Activated CD8-positive, alpha-beta memory T cell treated with anti-CD3 and anti-CD28 coated beads for 36 hours (primary cell): ENCODE data around the gene NFAM1. TPM values are rescaled to one million over a fixed set of nuclear protein-coding genes. Genes with fewer than 3 reads are reported as not detected.

Source experiments
- CTCF ChIA-PET: fragments of 350-600 bp; sonication (Branson Sonifier 250); formaldehyde crosslinking; loops from one replicate; lab custom pipeline; 2021; ENCODE audit warnings: antibody characterized with exemption; lab: Charles Lee
- POLR2A ChIA-PET: fragments of 350-600 bp; sonication (Branson Sonifier 250); formaldehyde crosslinking; loops from one replicate; lab custom pipeline; 2021; ENCODE audit warnings: antibody characterized with exemption; lab: Charles Lee
- total RNA-seq, 2 experiments: library from RNA; stranded (reverse); gene quantifications; one replicate each; pipeline ENCODE4 v1.2.3, GENCODE V29; 2021

Gene NFAM1
- total RNA-seq, 2 experiments from 2014 or later, result 0.10 to 0.13 TPM

GRCh38 chr22:42353883-42354727, 78.1 kb downstream of the NFAM1 start:
- POLR2A ChIA-PET, result no interaction called here
- CTCF ChIA-PET, result no interaction called here

DNA sequence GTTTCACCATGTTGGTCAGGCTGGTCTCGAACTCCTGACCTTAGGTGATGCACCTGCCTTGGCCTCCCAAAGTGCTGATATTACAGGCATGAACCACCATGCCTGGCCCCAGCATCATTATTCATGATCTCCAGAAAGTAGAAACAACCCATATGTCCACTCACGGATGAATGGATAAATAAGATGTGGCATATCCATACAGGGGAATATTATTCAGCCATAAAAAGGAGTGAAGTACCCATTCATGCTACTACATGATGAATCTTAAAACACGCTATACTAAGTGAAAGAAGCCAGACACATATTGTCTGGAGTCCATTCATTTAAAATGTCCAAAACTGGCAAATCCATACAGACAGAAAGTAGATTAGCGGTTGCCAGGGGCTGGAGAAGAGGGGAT, 81.8 kb downstream of the NFAM1 start:
- CTCF ChIA-PET, result no interaction called here
- POLR2A ChIA-PET, result no interaction called here

DNA sequence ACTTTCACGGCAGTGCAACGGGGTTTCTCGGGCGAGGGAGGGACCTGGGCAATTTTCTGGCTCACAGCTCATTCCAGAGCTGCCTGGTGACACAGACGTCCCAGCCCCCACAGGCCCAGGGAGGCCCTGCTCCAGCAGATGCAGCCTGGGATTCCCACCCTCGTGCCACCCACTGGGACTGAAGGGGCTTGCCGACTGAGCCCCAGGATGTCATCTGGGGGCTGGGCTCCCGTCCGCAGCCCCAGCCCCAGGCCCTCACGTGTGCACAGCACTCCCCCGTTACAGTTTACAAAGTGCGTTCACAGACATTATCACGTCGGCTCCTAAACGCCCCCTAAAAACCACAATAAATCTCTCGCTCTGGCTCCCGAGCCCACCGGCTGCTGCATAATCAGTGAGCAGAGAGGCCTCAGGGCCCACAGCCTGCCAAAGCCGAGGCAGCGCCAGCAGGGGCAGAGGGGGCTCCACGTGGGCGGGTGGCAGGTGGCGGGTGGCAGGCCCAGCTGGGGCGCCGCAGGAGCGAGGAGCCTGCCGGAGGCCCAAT, 84.8 kb downstream of the NFAM1 start:
- POLR2A ChIA-PET, result interaction anchor here (0.6 kb wide), 1 partner anchor 384 kb away, joined by 4 read pairs; no protein-coding TSS in a partner anchor
- CTCF ChIA-PET, result no interaction called here

GRCh38 chr22:42346722-42347121, 85.5 kb downstream of the NFAM1 start:
- ChIA-PET POLR2A (interaction anchor here (1.0 kb wide), 1 partner anchor 23 kb away, joined by 3 read pairs; no protein-coding TSS in a partner anchor), CTCF (no interaction called here)

DNA sequence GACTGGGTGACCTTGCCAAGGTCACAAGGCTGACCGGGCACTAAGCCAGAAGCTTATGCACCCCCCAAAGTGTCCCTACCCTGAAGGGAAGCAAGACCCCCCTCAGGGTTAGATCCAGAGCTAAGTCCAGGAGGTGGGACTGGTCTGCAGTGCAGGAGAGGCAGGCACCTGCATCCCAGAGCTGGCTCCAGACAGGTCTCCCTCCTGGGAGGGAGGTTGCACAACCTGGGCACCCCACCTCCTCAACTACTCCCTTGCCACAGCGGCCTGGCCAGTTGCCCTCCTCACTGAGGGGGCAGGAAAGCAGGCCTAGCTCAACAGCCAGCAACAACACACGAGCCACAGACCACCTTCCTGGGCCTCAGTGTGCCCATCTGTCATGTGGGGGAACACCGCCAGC, 86.7 kb downstream of the NFAM1 start:
- ChIA-PET CTCF (interaction anchor here (0.6 to 1.6 kb wide), 2 partner anchors 24 to 75 kb away, joined by 3 read pairs; no protein-coding TSS in a partner anchor), POLR2A (interaction anchor here (1.0 kb wide), 1 partner anchor 24 kb away, joined by 3 read pairs; no protein-coding TSS in a partner anchor)

DNA sequence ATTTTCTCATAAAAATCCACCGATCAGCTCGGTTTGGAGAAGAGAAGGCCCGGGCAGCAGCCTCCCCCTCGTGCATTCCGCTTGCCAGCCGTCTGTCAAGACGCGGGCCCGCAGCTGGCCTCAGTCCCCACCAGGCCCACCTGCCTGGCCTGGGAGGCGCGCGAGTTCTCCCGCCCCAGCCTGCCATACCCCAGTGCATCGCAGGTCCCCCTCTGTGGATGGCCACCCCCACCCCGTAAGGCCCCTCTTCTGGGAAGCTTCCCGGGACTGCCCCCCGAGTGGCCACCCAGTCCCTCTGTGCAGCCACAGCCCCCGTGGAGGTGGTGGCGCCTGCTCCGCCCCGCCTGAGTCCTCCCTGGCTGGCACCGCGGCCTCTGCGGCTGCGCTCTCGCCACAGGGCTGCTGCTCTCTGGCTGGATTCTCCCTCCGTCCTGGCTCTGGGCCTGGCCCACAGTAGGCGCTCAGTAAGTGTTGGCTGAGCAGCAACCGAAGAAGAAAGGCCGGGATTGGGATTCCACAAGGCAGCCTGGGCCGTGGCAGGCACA, 87.8 kb downstream of the NFAM1 start:
- CTCF ChIA-PET, result interaction anchor here (1.6 kb wide), 1 partner anchor 25 kb away, joined by 3 read pairs; no protein-coding TSS in a partner anchor
- POLR2A ChIA-PET, result no interaction called here

DNA sequence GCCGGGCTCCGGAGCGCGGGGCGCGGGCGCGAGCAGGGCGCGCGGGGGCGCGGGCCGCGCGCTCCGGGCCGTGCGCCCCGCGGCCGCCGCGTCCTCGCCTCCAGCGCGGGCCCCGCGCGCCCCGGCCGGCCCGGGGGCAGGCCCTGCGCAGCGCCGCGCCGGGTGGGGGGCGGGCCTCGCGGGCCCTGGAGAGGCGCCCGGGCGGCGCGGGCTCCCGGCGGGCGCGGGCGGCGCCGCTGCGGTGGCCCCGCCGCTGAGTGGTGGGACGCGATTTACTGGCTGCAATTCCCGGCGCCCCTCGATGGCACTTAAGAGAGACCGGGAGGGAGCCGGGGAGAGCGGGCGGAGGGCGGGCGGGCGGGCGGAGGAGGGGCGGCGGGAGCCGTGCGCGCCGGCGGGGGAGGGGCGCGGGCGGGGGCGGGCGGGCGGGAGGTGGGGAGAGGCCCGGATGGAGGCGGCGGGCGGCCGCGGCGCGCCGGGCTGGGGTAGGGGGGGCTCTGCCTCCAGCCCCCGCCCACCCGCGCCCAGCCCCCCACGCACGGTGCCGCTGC, 88.6 kb downstream of the NFAM1 start:
- ChIA-PET CTCF (no interaction called here), POLR2A (no interaction called here)

DNA sequence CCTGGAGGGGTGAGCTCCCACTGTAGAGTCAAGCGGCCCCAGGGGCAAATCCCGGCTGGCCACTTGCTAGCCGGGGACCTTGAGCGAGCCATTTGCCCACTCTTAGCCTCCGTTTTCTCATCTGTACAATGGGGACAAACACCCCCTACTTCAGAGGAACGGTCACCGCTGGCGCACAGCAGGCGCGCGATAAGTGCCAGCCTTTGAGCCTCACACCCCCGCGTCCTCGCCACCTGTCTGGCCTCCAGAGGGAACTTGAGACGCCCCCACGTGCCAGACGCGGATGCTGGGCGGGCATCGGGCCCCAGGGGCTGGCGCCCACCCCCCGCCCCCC, 89.1 kb downstream of the NFAM1 start:
- ChIA-PET CTCF (no interaction called here), POLR2A (no interaction called here)

DNA sequence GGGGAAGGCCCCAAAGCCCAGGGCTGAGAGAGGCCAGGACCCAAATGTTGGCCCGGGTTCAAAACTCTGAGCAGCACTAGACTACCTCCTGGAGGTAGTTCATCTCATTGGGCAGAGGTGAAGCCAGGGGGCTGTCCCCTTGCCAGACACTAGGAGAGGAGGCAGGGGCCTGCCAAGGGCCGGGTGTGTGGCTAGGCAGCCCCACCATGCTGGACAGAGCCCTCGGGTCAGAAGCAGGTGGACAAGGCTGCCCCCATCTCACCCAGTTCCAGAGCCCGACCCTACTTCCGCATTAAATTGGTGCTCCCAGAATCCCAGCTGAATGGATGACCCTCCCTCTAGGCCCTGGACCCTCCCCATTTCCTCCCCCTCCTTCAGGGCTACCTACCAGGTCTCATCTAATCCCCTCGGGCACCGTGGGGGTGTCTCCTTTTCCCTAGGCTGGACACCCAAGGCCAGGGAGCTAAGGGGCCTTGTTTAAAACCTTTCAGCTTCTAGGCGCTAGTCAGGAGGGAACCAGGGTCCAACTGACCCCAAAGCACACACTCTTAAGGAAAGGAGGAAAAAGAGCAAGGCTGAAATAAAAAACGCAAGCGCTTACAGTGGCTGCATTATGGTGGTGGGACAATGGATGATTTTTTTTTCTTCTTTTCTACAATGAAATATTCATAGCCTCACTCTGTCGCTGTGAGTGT, 89.6 kb downstream of the NFAM1 start:
- POLR2A ChIA-PET, result no interaction called here
- CTCF ChIA-PET, result no interaction called here

GRCh38 chr22:42341779-42342178, 90.4 kb downstream of the NFAM1 start:
- ChIA-PET POLR2A (no interaction called here), CTCF (no interaction called here)

- ChIA-PET CTCF (interaction anchor here (1.0 kb wide), 1 partner anchor 10 kb away, joined by 3 read pairs; no protein-coding TSS in a partner anchor), POLR2A (no interaction called here)
Observed at GRCh38 chr22:42340829-42341383, 91.3 kb downstream of the NFAM1 start.

GRCh38 chr22:42340150-42340549, 92.1 kb downstream of the NFAM1 start:
- CTCF ChIA-PET, result interaction anchor here (1.0 kb wide), 1 partner anchor 9 kb away, joined by 3 read pairs; no protein-coding TSS in a partner anchor
- POLR2A ChIA-PET, result no interaction called here

DNA sequence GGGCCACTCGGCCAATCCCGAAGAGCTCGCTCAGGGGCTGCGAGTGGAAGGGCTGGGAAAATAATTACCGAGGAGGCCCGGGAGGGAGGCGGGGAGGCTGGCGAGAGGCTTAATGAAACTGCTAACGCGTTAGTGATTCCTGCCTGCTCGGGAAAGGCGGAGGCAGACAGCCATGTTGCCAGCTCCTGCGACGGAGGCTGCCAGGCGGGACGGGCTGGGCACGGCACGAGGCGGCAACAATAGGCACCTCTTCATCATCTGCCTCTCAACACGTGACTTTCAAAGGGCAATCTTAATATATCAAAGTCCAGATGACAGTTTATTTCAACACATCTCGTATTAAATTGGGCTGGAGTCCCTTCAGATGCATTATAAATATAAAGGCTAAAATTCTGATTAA, 93.7 kb downstream of the NFAM1 start:
- ChIA-PET POLR2A (no interaction called here), CTCF (no interaction called here)

DNA sequence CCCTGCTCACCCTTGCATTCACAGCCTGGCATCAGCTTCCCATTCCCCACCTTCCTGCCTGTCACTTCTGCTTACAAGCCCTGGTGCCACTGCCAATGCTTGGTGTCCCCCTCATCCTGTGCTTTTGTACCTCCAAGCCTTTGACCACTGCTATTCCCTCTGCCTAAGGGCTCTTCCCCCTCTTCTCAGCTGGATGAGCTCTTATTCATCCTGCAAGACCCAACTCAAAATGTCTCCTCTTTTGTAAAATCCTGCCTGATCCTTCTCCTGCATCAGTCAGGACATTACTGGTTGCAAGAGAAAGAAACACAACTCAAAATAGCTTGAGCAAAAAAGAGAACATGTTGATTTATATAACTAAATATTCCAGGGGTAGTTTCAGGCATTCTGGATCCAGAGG, 94.8 kb downstream of the NFAM1 start:
- POLR2A ChIA-PET, result no interaction called here

GRCh38 chr22:42336527-42337227, 95.5 kb downstream of the NFAM1 start:
- ChIA-PET CTCF (no interaction called here), POLR2A (no interaction called here)

More for the DNA sequence above, 94.8 kb downstream of the NFAM1 start:
- CTCF ChIA-PET, result no interaction called here

GRCh38 chr22:42335839-42336378, 96.3 kb downstream of the NFAM1 start:
- POLR2A ChIA-PET, result interaction anchor here (0.6 to 0.7 kb wide), 2 partner anchors 136 to 289 kb away, joined by 3 to 4 read pairs; no protein-coding TSS in a partner anchor
- CTCF ChIA-PET, result no interaction called here

DNA sequence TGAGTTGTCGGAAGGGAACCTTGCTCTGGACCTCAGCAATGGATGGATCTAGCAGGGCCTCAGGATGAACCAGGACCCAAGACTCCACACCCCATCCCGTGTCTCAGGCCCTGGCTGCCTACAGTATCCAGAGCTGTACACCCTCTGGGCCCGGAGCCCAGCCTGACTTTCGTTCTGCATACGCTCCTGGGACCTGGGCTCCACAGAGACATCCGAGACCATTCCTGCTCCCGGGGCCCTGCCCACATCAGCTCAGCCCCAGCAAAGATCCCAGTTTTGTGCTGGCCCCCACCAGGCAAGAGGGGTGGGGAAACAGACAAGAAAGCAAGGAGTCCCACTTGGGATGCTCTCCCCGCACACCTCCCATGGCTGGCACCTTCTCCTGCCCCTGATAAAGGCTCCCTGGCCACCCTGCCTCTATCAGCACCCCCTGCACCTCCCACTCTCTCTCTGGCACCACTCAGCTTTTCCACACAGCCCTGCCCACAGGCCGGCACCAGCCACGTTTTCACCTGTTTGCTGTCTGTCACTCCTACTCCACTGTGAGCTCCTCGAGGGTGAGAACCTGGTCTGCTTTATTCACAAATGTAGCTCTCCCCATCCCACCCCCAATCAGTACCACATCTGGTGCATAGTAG, 97.2 kb downstream of the NFAM1 start:
- POLR2A ChIA-PET, result interaction anchor here (0.6 kb wide), 1 partner anchor 288 kb away, joined by 4 read pairs; no protein-coding TSS in a partner anchor
- CTCF ChIA-PET, result interaction anchor here (0.6 kb wide), 1 partner anchor 689 kb away, joined by 3 read pairs; no protein-coding TSS in a partner anchor

GRCh38 chr22:42333544-42333943, 98.7 kb downstream of the NFAM1 start:
- CTCF ChIA-PET, result no interaction called here
- POLR2A ChIA-PET, result no interaction called here
